Measurements from ENCODE around the gene ESYT2. TPM values are rescaled to one million over a fixed set of nuclear protein-coding genes. Genes with fewer than 3 reads are reported as not detected.
"Not testable (repeated sequence)": the region's sequence is repeated elsewhere in the genome, so short reads cannot be mapped to it uniquely, and the experiment has no call there.

ESYT2 gene
- total RNA-seq, 1 experiment from 2014 or later = 66.6 TPM

DNA sequence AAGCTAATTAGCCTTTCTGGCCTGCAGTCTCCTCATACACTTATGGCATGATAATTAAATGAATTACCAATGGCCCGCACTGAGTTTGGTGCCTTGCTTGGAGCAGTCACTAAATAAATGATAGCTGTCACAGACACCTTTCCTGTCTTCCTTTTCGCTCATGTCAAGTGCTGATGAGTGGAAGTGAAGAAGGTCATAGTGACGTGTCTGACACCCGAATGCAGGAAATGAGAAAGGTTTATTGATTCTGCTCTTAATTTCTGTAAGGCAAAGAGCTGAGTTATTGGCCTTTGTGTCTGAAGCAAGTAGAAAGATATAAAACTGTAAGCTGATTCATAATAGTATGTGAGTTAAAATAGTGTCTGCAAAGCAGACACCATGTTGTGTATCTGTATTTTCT lies 13.2 kb upstream of the ESYT2 start:
- Mint-ChIP-seq H3K4me1 (ENCODE audit: low read depth, unreplicated experiment) (no peaks in the 10 kb centered on the region), H3K27ac (ENCODE audit: unreplicated experiment) (no peak overlapping the region), H3K9me3 (ENCODE audit: low read depth, unreplicated experiment) (peaks cover 3% of the 10 kb centered on the region), H3K36me3 (ENCODE audit: insufficient read depth, unreplicated experiment) (no peaks in the 10 kb centered on the region), H3K27me3 (ENCODE audit: unreplicated experiment) (peaks cover 11% of the 10 kb centered on the region), H3K4me3 (ENCODE audit: low read depth, unreplicated experiment) (no peak overlapping the region)
- no peak for DNase-seq
- CTCF ChIA-PET = no interaction called here
- intact Hi-C loops (cut with micrococcal nuclease; ENCODE audit: unreplicated experiment) = no loop called here
- TF ChIP-seq, protein P1, sequence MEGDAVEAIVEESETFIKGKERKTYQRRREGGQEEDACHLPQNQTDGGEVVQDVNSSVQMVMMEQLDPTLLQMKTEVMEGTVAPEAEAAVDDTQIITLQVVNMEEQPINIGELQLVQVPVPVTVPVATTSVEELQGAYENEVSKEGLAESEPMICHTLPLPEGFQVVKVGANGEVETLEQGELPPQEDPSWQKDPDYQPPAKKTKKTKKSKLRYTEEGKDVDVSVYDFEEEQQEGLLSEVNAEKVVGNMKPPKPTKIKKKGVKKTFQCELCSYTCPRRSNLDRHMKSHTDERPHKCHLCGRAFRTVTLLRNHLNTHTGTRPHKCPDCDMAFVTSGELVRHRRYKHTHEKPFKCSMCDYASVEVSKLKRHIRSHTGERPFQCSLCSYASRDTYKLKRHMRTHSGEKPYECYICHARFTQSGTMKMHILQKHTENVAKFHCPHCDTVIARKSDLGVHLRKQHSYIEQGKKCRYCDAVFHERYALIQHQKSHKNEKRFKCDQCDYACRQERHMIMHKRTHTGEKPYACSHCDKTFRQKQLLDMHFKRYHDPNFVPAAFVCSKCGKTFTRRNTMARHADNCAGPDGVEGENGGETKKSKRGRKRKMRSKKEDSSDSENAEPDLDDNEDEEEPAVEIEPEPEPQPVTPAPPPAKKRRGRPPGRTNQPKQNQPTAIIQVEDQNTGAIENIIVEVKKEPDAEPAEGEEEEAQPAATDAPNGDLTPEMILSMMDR (IDR thresholded peaks at IDR 0.05; ENCODE audit: unreplicated experiment) = no peak
- no TSS peak for BruUV-seq (replicated peaks)

GRCh38 chr7:158840604-158841003 lies 11.3 kb upstream of the ESYT2 start:
- Mint-ChIP-seq H3K9me3 (ENCODE audit: low read depth, unreplicated experiment) (peaks cover 3% of the 10 kb centered on the region), H3K4me1 (ENCODE audit: low read depth, unreplicated experiment) (no peaks in the 10 kb centered on the region), H3K27ac (ENCODE audit: unreplicated experiment) (no peak overlapping the region), H3K4me3 (ENCODE audit: low read depth, unreplicated experiment) (no peak overlapping the region), H3K27me3 (ENCODE audit: unreplicated experiment) (peaks cover 11% of the 10 kb centered on the region), H3K36me3 (ENCODE audit: insufficient read depth, unreplicated experiment) (no peaks in the 10 kb centered on the region)
- CTCF ChIA-PET = no interaction called here
- DNase-seq = no peak
- no TSS peak for BruUV-seq (replicated peaks)
- TF ChIP-seq, protein P1 (IDR thresholded peaks at IDR 0.05; ENCODE audit: unreplicated experiment) = no peak
- intact Hi-C loops (cut with micrococcal nuclease; ENCODE audit: unreplicated experiment) = no loop called here

- H3K4me1 Mint-ChIP-seq (ENCODE audit: low read depth, unreplicated experiment); BruUV-seq (replicated peaks); H3K4me3 Mint-ChIP-seq (ENCODE audit: low read depth, unreplicated experiment); H3K27me3 Mint-ChIP-seq (ENCODE audit: unreplicated experiment); CTCF ChIA-PET; H3K36me3 Mint-ChIP-seq (ENCODE audit: insufficient read depth, unreplicated experiment); H3K9me3 Mint-ChIP-seq (ENCODE audit: low read depth, unreplicated experiment); intact Hi-C loops (cut with micrococcal nuclease; ENCODE audit: unreplicated experiment); DNase-seq; H3K27ac Mint-ChIP-seq (ENCODE audit: unreplicated experiment): not testable (repeated sequence)
These were observed 9.9 kb upstream of the ESYT2 start for GRCh38 chr7:158839177-158839576.

DNA sequence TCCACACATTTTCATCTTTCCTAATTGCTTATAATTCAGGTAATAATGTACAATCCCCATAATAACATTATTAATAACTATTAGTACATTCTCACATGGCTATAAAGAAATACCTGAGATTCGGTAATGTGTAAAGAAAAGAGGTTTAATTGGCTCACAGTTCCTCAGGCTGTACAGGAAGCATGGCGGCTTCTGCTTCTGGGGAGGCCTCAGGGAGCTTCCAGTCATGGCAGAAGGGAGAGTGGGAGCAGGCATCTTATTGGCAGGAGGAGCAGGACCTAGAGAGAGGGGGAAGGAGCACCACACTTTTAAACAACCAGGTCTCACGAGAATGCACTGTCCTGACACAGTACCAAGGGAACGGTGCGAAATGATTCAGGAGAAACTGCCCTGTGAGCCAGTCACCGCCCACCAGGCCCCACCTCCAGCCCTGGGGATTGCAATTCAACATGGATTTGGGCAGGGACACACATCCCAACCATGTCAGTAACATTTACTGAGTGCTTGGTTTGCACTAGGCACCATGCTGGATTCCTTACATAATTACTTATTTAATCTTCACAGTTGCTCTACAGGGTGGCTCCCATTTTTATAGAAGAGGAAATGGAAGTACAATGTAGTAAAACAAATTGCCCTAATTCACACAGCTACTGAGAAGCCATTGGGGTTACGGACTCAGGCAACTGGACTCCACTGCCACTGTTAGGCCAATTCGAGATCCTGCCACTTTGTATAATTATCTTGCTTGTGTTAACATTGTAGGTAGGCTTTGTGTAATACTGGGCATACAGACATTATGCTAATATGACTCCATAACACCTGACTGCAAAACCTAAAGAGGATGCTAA lies 8.7 kb upstream of the ESYT2 start:
- BruUV-seq (replicated peaks) = no TSS peak
- Mint-ChIP-seq H3K27ac (ENCODE audit: unreplicated experiment) (no peak overlapping the region), H3K36me3 (ENCODE audit: insufficient read depth, unreplicated experiment) (no peaks in the 10 kb centered on the region), H3K9me3 (ENCODE audit: low read depth, unreplicated experiment) (no peaks in the 10 kb centered on the region), H3K4me3 (ENCODE audit: low read depth, unreplicated experiment) (no peak overlapping the region), H3K4me1 (ENCODE audit: low read depth, unreplicated experiment) (no peaks in the 10 kb centered on the region), H3K27me3 (ENCODE audit: unreplicated experiment) (no peaks in the 10 kb centered on the region)
- DNase-seq = no peak
- TF ChIP-seq, protein P1 (IDR thresholded peaks at IDR 0.05; ENCODE audit: unreplicated experiment) = no peak
- intact Hi-C loops (cut with micrococcal nuclease; ENCODE audit: unreplicated experiment) = no loop called here
- CTCF ChIA-PET = no interaction called here

DNA sequence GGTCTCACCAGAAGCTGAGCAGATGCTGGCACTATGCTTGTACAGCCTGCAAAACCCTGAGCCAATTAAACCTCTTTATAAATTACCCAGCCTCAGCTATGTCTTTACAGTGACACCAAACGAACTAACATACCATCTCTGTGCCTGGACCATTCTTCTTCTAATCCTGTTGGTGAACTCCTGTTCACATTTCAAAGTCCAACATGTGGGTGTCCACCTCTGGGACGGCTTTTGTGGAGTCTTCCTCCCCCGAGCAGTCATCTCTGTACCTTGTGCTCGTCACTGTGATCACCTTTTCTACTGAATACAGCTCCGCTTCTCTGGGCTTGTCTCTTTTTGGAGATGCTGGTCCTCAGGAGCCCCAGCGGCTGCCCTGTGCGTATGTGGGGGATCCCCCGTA lies 7.4 kb upstream of the ESYT2 start:
- no peaks in the 10 kb centered on the region for H3K27me3 Mint-ChIP-seq (ENCODE audit: unreplicated experiment)
- H3K36me3 Mint-ChIP-seq (ENCODE audit: insufficient read depth, unreplicated experiment) = no peaks in the 10 kb centered on the region
- no TSS peak for BruUV-seq (replicated peaks)
- CTCF ChIA-PET = no interaction called here
- H3K4me3 Mint-ChIP-seq (ENCODE audit: low read depth, unreplicated experiment) = no peak overlapping the region
- TF ChIP-seq, protein P1 (IDR thresholded peaks at IDR 0.05; ENCODE audit: unreplicated experiment) = no peak
- no peaks in the 10 kb centered on the region for H3K4me1 Mint-ChIP-seq (ENCODE audit: low read depth, unreplicated experiment)
- intact Hi-C loops (cut with micrococcal nuclease; ENCODE audit: unreplicated experiment) = no loop called here
- H3K27ac Mint-ChIP-seq (ENCODE audit: unreplicated experiment) = no peak overlapping the region
- no peak for DNase-seq
- no peaks in the 10 kb centered on the region for H3K9me3 Mint-ChIP-seq (ENCODE audit: low read depth, unreplicated experiment)
